ENCODE results near the gene UBAP1L.
"Not testable (repeated sequence)": the region's sequence is repeated elsewhere in the genome, so short reads cannot be mapped to it uniquely, and the experiment has no call there.

UBAP1L gene

DNA sequence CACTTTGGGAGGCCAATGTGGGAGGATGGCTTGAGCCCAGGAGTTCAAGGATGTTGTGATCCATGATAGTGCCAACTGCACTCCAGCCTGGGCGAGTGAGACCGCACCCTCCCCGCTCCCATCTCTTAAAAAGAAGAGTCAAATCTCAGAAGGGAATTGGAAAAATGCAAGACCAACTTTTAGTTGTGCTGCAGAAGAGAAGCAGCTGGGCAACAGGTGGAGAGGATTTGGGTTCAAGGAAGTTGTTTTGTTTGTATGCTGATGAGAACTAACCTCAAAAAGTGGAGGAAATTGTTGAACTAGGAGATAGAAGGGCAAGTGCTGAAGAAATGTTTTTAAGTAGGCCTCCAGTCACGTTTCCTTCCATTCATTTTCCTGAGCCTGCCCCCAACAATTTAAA, 31.4 kb upstream of the UBAP1L start:
- DNase-seq (ENCODE audit: extremely low spot score): no peak
- ChIA-PET POLR2A (no interaction called here), CTCF (no interaction called here)
- TF ChIP-seq, protein P1, sequence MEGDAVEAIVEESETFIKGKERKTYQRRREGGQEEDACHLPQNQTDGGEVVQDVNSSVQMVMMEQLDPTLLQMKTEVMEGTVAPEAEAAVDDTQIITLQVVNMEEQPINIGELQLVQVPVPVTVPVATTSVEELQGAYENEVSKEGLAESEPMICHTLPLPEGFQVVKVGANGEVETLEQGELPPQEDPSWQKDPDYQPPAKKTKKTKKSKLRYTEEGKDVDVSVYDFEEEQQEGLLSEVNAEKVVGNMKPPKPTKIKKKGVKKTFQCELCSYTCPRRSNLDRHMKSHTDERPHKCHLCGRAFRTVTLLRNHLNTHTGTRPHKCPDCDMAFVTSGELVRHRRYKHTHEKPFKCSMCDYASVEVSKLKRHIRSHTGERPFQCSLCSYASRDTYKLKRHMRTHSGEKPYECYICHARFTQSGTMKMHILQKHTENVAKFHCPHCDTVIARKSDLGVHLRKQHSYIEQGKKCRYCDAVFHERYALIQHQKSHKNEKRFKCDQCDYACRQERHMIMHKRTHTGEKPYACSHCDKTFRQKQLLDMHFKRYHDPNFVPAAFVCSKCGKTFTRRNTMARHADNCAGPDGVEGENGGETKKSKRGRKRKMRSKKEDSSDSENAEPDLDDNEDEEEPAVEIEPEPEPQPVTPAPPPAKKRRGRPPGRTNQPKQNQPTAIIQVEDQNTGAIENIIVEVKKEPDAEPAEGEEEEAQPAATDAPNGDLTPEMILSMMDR (IDR thresholded peaks at IDR 0.05; ENCODE audit: control extremely low read depth, extremely low read depth, low read depth, missing control alignments): no peak

DNA sequence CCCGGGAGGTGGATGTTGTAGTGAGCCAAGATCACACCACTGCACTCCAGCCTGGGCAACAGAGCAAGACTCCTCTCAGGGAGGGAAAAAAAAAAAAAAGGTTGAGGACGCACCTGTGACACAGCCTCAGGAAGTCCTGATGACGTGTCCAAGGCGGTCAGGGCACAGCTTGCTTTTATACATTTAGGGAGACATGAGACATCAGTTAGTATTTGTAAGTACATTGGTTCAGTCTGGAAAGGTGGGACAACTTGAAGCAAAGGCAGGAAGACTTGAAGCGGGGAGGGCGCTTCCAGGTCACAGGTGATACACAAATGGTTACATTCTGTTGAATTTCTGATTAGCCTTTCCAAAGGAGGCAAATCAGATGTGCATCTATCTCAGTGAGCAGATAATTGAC, 23.6 kb upstream of the UBAP1L start:
- DNase-seq (ENCODE audit: extremely low spot score); POLR2A ChIA-PET: not testable (repeated sequence)
- CTCF ChIA-PET: interaction anchor here (1.1 to 1.3 kb wide), 2 partner anchors 37 to 43 kb away, joined by 3 read pairs; no protein-coding TSS in a partner anchor

DNA sequence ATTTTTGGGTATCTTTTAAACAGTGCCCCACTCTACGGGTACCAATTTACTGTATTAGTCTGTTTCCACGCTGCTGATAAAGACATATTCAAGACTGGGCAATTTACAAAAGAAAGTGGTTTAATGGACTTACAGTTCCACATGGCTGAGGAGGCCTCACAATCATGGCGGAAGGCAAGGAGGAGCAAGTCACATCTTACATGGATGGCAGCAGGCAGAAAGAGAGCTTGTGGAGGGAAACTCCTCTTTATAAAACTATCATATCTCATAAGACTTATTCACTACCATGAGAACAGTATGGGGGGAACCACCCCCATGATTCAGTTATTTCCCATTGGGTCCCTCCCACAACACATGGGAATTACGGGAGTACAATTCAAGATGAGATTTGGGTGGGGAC, 22.9 kb upstream of the UBAP1L start:
- CTCF ChIA-PET: interaction anchor here (1.1 kb wide), 1 partner anchor 37 kb away, joined by 3 read pairs; no protein-coding TSS in a partner anchor
- DNase-seq (ENCODE audit: extremely low spot score); POLR2A ChIA-PET: not testable (repeated sequence)

DNA sequence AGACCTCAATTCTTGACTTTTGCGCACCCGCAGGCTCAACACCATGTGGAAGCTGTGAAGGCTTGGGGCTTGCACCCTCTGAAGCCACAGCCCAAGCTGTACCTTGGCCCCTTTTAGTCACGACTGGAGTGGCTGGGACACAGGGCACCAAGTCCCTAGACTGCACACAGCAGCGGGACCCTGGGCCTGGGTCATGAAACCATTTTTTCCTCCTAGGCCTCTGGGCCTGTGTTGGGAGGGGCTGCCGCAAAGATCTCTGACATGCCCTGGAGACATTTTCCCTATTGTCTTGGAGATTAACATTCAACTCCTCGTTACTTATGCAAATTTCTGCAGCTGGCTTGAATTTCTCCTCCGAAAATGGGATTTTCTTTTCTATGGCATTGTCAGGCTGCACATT, 22.1 kb upstream of the UBAP1L start:
- CTCF ChIA-PET; POLR2A ChIA-PET; DNase-seq (ENCODE audit: extremely low spot score): not testable (repeated sequence)

DNA sequence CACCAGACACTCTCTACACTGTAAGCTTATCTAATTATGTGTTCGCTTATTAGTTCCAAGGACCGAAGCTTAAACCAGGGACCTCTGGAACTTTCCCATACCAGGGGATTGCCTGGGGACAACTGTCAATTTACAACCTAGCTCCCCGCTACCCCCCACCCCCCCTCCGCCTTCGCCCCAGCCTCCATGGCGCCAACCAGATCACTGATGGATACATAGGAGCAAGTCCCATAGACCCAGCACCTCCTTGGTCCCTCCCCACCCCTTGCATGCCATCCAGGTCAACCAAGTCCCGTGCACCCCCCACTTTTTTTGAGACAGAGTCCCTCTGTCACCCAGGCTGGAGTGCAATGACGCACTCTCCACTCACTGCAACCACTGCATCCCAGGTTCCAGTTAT, 19.5 kb upstream of the UBAP1L start:
- ChIA-PET CTCF (interaction anchor here (0.8 to 1.4 kb wide), 5 partner anchors 10 to 163 kb away, joined by 3 to 4 read pairs (median 3); no protein-coding TSS in a partner anchor), POLR2A (no interaction called here)
- no peak for DNase-seq (ENCODE audit: extremely low spot score)
- TF ChIP-seq, protein P1 (IDR thresholded peaks at IDR 0.05; ENCODE audit: control extremely low read depth, extremely low read depth, low read depth, missing control alignments): no peak

DNA sequence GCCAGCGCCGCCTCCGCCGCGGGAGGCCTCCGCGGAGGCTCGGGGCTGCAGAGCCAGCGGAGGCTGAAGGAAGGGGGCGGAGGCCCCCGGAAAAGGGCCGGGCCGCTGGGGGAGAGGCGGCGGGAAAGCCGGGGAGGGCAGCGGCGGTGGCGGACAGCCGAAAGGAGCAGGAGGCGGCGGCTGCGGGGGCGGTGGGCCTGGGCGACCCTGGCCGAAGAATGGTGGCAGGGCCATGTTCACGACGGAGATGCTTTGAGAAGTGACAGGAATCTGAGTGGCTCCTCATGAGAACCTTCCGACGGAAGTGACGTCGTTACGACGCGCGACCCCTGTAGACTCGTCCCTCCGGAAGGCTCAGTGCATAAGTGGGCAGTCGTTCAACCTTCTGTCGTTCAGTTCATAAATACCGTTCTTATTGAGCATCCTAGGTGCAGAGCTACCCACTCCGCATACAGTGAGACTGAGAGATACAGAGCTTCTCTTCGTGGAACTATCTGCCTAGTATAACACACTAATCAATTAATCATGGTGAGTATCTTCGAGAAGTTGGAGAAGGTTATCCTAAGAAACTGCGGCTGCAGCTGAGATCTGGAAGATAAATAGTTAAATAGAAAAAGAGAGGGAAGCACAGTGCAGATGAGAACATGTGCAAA, 18.7 kb upstream of the UBAP1L start, which contains the start of gene PDCD7:
Gene PDCD7 (minus strand): TSS at position 261 of the 653 bp plus-strand sequence. CDS start 27 bp downstream, at position 234.
- ChIA-PET POLR2A (no interaction called here), CTCF (interaction anchor here (0.8 to 1.2 kb wide), 5 partner anchors 11 to 164 kb away, joined by 3 to 4 read pairs (median 4); no protein-coding TSS in a partner anchor)
- TF ChIP-seq, protein P1 (IDR thresholded peaks at IDR 0.05; ENCODE audit: control extremely low read depth, extremely low read depth, low read depth, missing control alignments): no peak
- peak; percentile 95 for DNase-seq (ENCODE audit: extremely low spot score)

DNA sequence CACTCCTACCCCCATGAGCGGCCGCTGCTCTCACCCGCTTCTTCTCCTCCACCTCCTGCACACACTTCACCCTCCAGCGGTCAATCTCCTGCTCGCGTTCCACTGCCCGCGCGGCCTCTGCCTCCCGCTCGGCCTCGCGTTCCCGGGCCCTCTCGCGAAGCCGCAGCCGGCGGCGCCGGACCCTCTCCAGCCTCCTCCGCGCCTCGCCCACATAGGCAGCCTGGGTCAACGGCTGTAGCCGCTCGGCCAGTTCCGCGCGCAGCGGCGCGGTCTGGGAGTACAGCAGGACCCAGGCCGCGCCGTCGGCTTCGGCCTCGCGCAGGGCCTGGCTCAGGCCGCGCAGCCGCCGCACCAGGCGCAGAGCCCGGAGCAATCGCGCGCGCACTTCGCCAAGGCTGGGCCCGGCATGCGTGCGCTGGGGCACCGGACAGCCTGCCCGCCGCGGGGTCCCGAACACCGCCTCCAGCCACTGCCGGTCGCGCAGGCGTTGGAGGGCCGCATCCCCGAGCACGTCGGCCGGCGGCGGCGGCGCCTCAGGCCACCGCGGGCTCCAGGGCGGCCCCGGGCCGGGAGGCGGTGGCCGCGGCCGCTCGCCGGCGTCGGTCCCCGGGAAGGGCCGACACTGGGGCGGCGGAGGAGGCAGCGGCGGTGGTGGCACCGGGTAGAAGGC, 18.0 kb upstream of the UBAP1L start:
- POLR2A ChIA-PET: no interaction called here
- peak; percentile 66 for DNase-seq (ENCODE audit: extremely low spot score)
- TF ChIP-seq, protein P1 (IDR thresholded peaks at IDR 0.05; ENCODE audit: control extremely low read depth, extremely low read depth, low read depth, missing control alignments): peak; percentile 3
- CTCF ChIA-PET: interaction anchor here (0.8 to 1.1 kb wide), 2 partner anchors 10 to 17 kb away, joined by 3 to 4 read pairs; no protein-coding TSS in a partner anchor

DNA sequence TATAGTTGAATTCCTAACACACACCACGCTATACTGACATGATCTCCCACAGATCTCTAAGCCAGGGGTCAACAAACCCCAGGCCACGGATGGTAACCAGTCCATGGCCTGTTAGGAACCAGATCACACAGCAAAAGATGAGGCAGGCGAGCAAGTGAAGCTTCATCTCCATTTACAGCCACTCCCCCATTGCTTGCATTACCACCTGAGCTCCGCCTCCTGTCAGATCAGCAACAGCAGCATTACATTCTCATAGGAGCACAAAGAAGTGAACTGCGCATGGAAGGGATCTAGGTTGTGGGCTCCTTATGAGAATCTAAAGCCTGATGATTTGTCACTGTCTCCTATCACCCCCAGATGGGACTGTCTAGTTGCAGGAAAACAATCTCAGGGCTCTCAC, 15.9 kb upstream of the UBAP1L start:
- ChIA-PET CTCF (no interaction called here), POLR2A (no interaction called here)
- no peak for DNase-seq (ENCODE audit: extremely low spot score)
- TF ChIP-seq, protein P1 (IDR thresholded peaks at IDR 0.05; ENCODE audit: control extremely low read depth, extremely low read depth, low read depth, missing control alignments): no peak
